ENCODE measurements around the gene ZNF549.
A peak's percentile ranks its signal among the peaks of the same experiment; 100 is the strongest.
"Not testable (repeated sequence)": the region's sequence is repeated elsewhere in the genome, so short reads cannot be mapped to it uniquely, and the experiment has no call there.

ZNF549 gene

DNA sequence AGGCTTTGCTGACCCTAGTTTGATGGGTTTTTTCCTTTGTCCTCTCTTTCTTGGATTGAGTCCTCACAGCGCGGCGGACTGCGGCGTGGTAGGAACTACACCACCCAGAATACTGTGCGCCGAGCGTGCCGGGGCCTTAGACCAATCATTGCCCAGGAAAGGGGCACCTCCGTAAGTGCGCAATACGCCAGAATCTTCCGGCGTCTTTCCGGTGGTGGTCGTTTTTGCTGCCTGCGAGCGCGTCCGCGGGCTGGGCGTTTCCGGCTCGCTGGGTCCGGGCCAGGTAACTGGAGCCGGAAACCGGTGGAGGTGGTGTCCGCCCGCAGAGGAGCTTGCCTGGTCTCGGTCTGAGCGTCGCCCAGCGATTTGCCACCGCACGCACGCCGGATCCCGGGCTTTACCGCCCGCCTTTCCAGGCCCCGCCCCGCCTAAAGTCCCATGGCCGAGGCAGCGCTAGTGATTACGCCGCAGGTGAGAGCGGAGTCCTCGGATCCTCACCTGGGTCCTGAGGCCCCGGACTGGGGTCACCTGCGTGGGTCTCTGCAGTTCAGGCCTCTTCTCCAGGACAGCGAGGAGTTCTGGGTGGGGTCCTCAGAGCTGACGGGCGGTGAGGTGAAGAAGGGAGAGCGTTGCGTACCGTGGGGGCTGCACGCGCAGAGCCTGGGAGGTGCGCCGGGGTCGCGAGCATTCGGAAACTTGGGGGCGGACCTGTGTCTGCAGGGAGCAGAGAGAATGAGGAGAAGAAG is at the start of gene ZNF549:
TSS of gene ZNF549 (plus strand) at position 221 of the 746 bp plus-strand sequence. CDS start at position 439, 218 bp downstream.
- peak; percentile 89 to 95 (median 94) for DNase-seq

DNA sequence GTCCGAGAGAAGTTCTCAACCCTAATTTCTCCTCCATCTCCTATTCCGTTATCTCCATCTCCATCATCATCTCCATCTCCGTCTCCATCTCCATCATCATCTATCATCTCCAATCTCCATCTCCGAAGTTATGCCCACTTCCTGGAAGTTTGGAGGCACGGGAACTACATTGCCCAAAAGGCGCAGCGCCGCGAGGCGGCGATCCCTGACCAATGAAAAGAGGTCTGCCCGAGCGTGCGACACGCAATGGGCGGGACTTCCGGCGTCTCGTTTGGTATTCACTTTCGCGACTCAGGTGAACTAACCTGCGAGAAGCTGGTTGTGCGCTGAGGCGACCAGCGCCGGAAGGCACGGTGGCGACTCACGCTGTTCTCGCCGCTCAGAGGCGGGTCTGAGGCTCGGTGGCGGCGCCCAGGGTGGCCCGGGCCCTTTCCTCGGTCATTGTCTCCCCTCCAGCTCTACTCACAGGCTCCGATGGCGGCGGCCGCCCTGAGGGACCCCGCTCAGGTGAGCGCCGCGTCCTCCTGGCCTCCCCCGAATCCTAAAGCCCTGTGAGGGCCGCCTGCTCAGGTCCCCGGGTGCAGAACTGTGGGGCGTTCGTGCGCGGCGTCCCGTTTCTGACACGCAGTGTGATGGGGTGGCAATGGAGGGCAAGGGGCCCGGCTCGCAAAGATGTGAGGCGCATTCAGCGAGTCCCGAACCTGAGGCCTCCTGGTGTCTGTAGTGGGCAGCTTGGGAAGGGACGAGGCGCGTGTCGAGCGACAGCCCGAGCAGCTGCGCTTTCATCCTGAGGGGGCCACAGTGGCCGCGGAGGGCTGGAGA is 39.5 kb upstream of the ZNF549 start, which contains the start of gene ZNF419:
TSS of gene ZNF419 (plus strand) at position 274 of the 822 bp plus-strand sequence. CDS start at position 475, 201 bp downstream.
- DNase-seq, result peak; percentile 88 to 97 (median 95)

DNA sequence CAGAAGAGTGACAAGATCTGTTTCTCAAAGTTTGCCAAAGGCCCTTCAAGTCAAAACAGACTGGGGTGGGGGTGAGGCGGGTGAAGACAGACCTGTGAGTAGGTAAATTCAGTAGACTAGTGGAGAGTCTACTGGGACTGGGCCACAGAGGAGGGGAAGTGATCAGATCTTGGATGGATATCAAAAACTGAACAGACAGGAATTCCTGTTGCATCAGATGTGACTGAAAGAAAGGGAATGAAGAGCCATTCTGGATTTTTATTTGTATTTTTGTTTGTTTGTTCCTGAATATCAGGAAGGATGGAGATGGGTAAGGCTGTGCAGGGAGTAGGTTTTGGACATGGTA is 38.9 kb upstream of the ZNF549 start:
- not testable (repeated sequence) for DNase-seq

DNA sequence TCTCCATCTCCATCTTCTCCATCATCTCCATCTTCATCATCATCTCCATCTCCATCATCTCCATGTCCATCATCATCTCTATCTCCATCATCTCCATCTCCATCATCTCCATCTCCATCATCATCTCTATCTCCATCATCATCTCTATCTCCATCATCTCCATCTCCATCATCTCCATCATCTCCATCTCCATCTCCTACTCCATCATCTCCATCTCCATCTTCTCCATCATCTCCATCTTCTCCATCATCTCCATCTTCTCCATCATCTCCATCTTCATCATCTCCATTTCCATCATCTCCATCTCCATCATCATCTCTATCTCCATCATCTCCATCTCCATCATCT is 27.9 kb upstream of the ZNF549 start:
- not testable (repeated sequence) for DNase-seq

DNA sequence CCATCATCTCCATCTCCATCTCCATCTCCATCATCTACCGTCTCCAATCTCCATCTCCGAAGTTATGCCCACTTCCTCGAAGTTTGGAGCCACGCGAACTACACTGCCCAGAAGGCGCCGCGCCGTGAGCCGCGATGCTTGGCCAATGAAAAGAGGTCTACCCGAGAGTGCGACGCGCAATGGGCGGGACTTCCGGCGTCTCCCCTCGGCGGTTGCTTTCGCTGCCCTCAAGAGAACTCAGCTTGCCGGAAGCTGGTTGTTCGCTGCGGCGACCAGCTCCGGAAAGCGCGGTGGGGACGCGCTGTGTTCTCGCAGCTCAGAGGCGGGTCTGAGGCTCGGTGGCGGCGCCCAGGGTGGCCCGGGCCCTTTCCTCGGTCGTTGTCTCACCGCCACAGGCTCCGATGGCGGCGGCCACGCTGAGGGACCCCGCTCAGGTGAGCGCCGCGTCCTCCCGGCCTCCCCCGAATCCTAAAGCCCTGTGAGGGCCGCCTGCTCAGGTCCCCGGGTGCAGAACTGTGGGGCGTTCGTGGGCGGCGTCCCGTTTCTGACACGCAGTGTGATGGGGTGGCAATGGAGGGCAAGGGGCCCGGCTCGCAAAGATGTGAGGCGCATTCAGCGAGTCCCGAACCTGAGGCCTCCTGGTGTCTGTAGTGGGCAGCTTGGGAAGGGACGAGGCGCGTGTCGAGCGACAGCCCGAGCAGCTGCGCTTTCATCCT is 27.3 kb upstream of the ZNF549 start, which contains the start of gene ZNF773:
TSS of gene ZNF773 (plus strand) at position 259 of the 716 bp plus-strand sequence. CDS start at position 402, 143 bp downstream.
- peak; percentile 90 to 95 (median 92) for DNase-seq

DNA sequence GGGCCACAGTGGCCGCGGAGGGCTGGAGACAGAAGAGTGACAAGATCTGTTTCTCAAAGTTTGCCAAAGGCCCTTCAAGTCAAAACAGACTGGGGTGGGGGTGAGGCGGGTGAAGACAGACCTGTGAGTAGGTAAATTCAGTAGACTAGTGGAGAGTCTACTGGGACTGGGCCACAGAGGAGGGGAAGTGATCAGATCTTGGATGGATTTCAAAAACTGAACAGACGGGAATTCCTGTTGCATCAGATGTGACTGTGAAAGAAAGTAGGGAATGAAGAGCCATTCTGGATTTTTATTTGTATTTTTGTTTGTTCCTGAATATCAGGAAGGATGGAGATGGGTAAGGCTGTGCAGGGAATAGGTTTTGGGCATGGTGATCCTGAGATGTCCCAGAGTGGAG is 26.8 kb upstream of the ZNF549 start:
- not testable (repeated sequence) for DNase-seq

DNA sequence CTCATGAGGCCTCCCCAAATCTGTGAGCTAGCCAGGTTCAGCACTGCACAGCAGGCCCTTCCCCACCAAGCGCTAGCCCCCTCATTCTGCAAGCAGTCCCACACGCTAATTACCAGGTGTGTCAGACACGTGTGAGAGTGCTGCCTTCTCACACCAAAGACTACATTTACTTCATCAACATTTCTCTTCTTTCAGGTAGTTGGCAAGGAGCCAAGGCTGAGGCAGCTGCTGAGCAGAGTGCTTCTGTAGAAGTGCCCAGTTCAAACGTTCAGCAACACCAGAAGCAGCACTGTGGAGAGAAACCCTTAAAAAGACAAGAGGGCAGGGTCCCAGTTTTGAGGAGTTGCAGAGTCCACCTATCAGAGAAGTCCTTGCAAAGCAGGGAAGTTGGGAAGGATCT is 21.0 kb upstream of the ZNF549 start:
- peak in 1 of 3 experiments; percentile 12 for DNase-seq

DNA sequence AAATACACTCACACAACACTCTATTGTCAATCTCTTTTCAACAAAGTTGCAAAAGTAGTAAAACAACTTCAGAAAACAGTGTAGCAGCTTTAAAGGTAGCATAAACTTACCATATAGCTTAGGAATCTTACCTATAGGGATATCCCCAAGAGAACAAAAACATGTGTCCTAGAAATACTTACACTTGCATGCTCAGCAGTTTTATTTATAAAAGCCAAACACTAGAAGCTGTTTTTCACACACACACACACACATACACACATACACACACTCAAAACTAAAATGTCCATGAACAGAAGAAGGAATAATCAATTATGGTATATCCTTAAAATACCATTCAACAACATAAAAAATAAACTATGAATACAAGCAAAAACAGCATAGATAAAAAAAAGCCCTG is 15.7 kb upstream of the ZNF549 start:
- no peak for DNase-seq

DNA sequence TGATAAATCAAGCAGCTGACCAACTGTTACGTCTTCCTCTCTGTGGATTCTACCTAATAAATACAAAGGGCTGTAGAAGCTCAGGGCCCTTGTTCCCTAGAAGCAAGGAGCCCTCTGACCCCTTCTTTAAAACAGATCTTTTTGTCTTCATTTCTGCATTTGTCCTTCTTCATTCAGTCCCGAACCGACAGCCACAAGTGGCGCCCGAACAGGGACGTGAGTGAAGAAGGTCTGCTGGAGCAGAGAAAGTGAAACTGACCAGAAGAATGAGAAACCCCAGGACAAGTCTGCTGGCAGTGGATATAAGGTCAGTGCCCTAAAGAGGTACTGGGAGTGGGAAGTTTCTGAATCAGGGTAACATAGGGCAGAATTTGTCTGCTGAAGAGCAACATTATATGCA is 14.3 kb upstream of the ZNF549 start:
- DNase-seq, result peak in 1 of 3 experiments; percentile 2

DNA sequence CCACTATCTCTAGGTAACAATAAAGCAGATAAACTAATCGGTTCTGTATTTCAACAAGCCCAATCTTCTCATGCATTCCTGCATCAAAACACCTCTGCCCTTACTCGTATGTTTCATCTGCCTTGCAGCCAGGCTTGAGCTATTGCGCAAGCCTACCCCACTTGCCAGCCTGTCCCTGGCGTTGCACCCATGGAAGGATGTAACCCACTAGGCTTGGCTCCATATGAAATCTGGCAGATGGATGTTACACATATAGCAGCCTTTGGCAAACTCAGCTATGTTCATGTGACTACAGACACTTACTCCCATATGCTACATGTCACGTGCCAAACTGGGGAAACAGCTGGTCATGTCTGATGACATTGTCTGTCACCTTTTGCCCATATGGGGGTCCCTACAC is 11.9 kb upstream of the ZNF549 start:
- DNase-seq, result no peak

DNA sequence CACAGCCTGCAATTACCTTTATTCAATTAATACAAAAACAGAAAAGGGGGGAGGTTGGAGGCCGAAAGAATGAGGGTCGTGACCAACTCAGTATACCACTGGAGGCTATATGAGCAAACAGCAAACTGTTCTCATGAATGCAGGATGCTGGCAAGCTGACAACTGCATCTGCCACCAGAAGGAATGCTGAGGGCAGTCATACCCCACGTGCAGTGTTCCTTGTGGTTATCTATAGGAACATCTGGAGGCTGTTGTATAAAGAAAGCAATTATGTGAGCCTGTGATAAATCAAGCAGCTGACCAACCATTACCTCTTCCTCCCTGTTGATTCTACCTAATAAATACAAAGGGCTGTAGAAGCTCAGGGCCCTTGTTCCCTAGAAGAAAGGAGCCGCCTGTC is 9.1 kb upstream of the ZNF549 start:
- not testable (repeated sequence) for DNase-seq

DNA sequence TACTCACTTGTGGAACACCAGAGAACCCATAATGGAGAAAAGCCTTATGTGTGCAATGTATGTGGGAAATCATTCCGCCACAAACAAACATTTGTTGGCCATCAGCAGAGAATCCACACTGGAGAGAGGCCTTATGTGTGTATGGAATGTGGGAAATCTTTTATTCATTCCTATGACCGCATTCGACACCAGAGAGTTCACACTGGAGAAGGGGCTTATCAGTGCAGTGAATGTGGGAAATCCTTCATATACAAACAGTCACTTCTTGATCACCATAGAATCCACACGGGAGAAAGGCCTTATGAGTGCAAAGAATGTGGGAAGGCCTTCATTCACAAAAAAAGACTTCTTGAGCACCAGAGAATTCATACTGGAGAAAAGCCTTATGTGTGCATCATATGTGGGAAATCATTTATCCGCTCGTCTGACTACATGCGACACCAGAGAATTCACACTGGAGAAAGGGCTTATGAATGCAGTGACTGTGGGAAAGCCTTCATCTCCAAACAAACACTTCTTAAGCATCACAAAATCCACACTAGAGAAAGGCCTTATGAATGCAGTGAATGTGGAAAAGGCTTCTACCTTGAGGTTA is 10.9 kb downstream of the ZNF549 start:
- DNase-seq, result no peak

DNA sequence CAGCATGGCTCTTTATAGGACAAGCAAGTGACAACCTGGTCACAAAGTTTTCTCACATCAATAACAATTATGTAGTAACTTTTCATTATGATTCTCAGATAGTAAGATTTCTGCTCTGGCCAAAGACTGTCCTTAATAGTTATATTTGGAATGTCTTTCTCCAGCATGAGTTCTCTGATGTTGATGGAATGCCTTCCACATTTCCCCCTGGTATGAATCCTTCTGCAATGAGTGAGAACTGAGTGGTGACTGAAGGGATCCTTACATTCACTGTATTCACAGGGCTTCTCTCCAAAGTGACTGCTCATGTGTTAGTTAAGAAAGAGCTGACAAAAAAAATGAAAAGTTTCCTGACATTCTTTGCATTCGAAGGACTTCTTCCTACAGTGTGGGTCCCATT is 19.4 kb downstream of the ZNF549 start:
- no peak for DNase-seq

DNA sequence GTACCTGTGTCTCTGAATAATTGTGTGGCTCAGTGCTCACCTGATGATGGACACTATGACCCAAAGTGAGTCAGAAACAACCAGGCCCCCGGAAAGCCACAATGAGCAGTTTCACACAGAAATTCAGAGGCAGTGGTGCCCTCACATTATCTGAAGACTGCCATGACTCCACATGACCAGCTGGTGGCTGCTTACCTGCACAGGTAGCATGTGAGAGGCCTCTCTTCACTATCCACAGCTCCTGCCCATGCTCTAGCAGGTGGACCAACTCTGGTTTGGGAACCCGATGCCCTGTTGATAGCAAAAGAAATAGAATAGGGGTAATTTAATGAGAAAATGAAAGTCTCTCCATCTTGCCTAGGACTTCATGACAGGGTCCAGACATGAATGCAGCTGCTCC is 25.3 kb downstream of the ZNF549 start:
- DNase-seq, result no peak

DNA sequence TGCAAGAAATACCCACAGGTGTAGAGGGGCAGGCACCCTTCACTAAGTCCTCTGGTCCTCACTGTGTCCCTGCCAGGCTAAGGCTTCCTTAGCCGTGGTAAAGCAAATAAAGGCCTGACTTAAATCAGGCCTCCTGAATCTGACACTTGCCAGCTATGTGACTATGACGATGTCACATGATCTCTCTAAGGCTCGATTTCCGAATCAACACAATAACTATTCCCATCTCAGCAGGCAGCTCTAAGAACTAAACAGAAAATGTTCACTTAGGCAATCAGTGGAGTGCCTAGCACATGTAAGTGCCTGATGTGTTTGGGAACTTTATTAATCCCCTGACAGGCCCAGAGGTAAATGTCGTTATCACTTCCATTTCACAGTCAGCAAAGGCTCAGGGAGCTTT is 30.5 kb downstream of the ZNF549 start:
- no peak for DNase-seq

DNA sequence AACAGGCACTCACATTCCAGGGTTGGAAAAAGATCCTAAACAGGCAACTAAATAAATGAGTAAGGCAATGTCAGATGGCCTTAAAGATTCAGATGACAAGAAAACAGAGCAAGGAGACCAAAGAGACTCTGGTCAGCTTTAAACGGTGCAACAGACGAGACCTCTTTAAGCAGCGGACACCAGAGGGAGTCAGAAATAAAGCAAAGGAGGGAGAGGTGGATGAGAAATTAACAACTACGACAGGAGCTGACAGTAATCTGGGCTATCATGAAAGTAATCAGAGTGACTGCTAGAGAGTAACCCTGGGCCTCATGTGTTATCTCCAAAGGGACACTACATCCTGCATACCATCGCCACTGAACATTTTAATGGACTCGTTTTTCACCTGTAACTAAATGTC is 31.4 kb downstream of the ZNF549 start:
- DNase-seq, result no peak

DNA sequence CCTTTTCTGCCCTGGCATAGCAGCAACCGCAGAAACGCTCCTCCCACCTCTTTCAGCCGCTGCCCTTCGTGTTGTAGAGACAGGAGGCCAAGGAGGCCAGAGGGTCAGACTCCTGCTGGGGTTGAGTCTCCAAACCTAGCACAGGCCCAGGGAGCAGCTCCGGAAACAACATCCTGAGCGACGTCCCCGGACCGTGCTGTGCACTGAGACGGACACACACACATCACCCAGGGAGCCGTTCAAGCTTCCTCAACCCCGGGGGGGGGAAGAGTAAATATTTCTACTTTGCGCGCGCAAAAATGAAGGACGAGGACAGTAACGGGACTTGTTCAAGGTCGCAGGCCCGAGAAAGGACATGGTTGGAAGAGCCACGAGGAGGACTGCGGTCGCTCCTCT is 31.9 kb downstream of the ZNF549 start:
- peak; percentile 2 to 40 (median 13) for DNase-seq

DNA sequence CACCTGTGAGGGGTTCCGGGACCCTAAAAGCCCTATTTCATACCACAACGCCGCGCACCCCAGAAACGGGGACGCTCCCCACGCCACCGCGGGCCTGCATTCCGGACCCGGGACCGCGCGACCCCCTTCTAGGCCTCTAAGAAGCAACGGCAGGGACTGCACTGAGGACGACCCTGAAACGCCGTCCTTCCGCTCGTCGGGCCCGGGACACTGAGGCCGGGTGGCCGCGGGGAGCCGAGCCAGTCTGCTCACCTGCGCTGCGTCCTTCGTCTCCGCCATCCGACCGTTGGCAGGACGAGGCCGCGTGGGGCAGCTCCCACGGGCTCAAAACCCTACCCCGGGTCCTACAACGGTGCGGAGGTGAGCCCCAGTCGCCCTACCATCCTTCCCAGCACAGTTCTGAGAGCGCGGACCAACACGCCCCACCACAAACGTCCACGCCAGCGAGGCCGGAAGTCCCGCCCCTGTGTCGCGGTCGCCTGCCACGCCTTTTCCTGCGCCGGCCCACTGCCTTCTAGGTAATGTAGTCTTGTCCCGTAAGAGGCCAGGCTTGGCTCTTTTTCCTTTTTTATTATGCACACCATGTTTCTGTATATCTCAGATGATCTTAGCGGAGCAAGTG is 32.4 kb downstream of the ZNF549 start, which contains the start of gene ZNF550:
TSS of gene ZNF550 (minus strand) at position 460 of the 622 bp plus-strand sequence. CDS start at position 279, 181 bp downstream.
- peak; percentile 68 to 84 (median 82) for DNase-seq

DNA sequence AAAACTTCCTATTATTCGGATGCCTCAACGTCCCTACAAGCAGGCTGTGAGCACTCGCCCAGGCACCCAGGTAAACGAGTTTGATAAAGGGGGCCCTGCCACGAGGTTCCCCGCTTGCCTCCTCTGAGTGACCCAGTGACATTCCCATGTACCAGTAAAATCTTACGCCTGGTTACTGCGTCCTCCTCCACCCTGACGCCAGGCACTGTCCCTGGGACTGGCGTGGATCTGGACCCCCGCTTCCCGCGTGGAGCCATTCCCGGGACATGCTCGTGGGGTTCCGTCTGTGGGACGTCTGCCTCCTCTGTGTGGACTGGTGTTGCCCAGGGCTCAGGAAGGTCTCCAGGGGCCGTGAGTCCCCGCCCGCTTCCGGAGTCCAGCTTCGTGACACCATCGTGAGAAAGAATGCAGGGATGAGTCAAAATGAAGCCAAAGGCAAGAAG is 32.9 kb downstream of the ZNF549 start:
- DNase-seq, result no peak

DNA sequence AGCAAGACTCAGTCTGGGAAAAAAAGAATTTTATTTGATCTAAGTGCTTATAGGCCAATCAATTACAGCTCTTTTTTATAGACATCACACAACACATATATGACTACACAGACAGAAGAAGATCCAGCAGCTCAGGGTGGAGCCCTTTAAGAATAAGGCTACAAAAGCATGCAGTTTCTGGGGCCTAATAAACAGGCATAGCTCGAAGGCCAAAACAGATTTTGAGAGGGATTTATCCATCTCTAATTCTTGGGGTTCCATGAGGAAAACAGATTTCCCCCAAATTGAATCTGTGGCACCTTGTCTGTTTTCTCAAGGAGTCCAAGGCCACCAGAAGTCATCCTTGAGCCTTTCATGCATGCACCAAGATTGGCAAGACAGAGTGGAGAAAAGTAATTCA is 36.4 kb downstream of the ZNF549 start:
- no peak for DNase-seq

DNA sequence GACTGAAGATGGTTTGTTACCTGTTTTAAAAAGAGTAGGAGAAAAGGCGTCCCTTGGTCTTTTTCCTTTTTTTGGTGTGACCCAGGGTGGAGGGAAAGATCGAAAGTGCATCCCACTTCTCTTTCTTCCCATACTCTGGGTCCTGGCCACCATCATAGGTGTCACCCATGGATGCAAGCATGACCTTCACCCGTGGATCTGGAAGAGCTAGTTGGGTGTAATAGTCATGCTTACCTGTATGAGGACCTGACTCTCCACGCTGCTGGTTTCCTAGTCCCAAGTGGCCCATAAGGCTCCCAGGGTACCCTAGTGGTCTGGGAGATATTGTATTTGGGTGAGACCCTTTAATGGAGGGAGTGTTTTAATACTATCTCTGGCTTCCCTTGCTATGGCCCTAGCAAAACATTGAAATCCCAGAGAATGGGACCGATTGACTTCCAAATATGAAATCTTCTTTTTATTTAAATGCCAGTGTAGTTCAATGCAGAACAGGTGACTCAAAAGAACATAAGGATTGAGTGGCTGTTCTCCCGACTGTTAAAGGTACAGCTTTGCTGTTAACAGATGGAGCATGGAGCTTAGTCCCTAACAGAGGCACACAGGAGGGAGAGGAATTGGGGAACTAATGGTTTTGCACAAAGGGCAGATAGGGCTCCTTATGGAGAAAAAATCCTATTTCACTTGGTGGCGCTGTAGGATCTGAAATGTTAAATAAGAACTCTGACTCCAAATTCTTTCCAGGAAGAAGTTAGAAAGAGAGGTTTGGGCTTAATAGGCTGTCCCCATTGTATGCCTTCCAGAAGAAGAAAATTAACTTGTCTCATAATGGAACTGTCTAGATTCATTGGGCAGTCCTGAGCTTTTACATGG is 39.5 kb downstream of the ZNF549 start:
- DNase-seq, result peak; percentile 9 to 54 (median 10)
